ENCODE measurements around the gene CELSR2.
A peak's percentile ranks its signal among the peaks of the same experiment; 100 is the strongest.

CELSR2 gene, protein sequence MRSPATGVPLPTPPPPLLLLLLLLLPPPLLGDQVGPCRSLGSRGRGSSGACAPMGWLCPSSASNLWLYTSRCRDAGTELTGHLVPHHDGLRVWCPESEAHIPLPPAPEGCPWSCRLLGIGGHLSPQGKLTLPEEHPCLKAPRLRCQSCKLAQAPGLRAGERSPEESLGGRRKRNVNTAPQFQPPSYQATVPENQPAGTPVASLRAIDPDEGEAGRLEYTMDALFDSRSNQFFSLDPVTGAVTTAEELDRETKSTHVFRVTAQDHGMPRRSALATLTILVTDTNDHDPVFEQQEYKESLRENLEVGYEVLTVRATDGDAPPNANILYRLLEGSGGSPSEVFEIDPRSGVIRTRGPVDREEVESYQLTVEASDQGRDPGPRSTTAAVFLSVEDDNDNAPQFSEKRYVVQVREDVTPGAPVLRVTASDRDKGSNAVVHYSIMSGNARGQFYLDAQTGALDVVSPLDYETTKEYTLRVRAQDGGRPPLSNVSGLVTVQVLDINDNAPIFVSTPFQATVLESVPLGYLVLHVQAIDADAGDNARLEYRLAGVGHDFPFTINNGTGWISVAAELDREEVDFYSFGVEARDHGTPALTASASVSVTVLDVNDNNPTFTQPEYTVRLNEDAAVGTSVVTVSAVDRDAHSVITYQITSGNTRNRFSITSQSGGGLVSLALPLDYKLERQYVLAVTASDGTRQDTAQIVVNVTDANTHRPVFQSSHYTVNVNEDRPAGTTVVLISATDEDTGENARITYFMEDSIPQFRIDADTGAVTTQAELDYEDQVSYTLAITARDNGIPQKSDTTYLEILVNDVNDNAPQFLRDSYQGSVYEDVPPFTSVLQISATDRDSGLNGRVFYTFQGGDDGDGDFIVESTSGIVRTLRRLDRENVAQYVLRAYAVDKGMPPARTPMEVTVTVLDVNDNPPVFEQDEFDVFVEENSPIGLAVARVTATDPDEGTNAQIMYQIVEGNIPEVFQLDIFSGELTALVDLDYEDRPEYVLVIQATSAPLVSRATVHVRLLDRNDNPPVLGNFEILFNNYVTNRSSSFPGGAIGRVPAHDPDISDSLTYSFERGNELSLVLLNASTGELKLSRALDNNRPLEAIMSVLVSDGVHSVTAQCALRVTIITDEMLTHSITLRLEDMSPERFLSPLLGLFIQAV (N-terminal part only)

DNA sequence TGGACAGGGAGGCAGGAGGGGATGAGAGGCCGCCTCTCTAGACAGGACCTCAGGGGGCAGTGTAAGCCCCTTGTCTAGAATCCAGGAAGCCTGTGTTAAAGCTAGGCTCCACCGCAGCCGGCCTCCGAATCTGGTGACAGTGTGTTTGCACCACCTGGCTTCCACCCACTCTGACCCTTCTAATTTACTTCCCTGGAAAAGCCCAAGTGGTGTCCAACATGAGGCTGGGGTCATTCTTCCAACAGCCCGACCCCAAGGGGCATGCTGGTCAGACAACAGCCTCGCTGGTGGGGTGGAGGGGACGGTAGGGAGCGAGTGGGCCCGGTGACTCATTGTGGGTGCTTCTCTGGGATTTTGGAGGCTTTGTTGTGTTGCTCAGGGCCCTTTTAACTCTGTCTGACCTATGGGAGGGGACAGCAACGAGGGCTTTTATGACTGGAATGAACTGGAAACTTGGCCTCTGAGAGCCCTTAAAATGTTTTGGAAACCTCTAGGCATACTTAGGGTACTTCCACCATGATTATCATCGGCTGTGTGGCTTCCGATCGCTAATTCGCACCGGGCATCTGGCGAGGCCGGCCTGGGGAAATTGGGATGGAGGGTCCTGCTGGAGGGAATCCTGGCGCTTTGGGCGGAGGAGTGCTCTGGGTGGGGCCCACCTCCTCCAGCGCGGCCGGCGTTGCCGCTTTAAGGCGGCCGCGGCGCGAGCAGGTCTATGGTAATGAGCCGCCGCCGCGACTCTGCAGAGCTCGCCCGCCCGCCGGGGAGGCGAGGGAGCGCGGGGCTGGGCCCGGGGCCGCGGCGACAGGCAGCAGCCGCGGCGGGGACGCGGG is at the start of gene CELSR2:
Gene CELSR2 (plus strand): TSS at position 743 of the 833 bp plus-strand sequence. CDS start 541 bp downstream, outside the sequence.
- H3K36me3 Mint-ChIP-seq, result no peaks in the 10 kb centered on the region
- H3K4me1 Mint-ChIP-seq, result peaks cover 8 to 28% of the 10 kb centered on the region in 2 donors
- no peak within 1 kb of the TSS for H3K27ac Mint-ChIP-seq
- no peaks in the 10 kb centered on the region for H3K9me3 Mint-ChIP-seq
- peak; percentile 87 to 92 for ATAC-seq (replicated peaks)
- H3K27me3 Mint-ChIP-seq, result peaks cover 46 to 73% of the 10 kb centered on the region in 2 donors
- H3K4me3 Mint-ChIP-seq, result peak within 1 kb of the TSS; percentile 76
- DNase-seq, result peak; percentile 32

GRCh38 chr1:109199710-109200109 is 49.6 kb upstream of the CELSR2 start:
- Mint-ChIP-seq H3K27ac (no peak overlapping the region), H3K4me1 (peaks cover 11 to 21% of the 10 kb centered on the region in 2 donors), H3K9me3 (no peaks in the 10 kb centered on the region), H3K4me3 (peak overlapping the region in 1 of 2 donors; percentile 30), H3K27me3 (peaks cover 6 to 16% of the 10 kb centered on the region in 2 donors), H3K36me3 (no peaks in the 10 kb centered on the region)
- DNase-seq (no peak), ATAC-seq (replicated peaks) (peak; percentile 26 to 38)

DNA sequence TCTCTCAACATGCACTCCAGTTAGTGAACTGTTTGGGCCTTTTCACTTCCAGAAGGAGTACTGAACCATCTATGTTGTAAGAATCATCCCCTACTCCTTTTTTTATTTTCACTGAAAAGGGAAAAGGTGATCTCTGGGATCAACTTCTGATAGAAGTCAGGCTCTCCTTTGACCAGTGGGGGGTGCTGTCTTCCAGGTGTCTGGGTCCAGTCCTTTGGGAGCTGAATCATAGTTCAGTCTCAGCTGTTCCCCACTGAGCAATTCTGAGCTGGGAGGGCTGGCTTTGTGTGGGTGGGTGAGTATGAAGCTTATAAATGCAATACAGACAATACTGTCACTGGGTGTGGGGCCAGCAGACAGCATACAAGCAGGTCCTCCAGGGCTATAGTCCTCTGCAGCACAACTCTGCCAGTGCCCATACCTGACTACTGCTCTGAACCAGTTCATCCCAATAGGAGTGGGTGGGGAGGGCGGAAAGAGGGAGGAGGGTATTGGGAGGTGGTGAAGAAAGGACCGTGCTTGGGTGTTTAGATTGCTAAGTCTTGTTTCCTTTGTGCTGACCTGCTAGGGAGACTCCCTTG is 48.1 kb upstream of the CELSR2 start:
- no peaks in the 10 kb centered on the region for H3K9me3 Mint-ChIP-seq
- peak; percentile 39 for DNase-seq
- no peaks in the 10 kb centered on the region for H3K36me3 Mint-ChIP-seq
- H3K27ac Mint-ChIP-seq, result no peak overlapping the region
- peak; percentile 85 to 90 for ATAC-seq (replicated peaks)
- peaks cover 11 to 21% of the 10 kb centered on the region in 2 donors for H3K4me1 Mint-ChIP-seq
- H3K4me3 Mint-ChIP-seq, result no peak overlapping the region
- H3K27me3 Mint-ChIP-seq, result peaks cover 6 to 16% of the 10 kb centered on the region in 2 donors

DNA sequence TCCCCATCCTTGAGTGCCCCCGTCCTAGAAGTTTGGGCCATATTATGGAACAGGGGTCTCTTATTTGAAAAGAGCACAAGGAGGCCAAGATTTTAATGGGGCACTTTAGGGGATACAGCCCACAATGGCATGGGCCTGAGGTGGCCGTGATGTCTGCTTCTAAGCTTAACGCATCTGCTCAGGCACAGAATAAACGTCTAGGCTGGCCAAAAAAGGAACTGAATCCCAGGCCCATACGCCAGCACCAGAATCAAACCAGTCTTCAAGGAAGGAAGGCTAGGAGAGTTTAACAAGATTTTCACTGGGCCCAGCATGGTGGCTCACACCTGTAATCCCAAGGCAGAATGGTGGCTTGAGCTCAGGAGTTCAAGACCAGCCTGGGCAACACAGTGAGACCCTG is 44.9 kb upstream of the CELSR2 start:
- H3K4me1 Mint-ChIP-seq, result peaks cover 16% of the 10 kb centered on the region in 2 donors
- ATAC-seq (replicated peaks), result peak; percentile 44 to 51
- H3K36me3 Mint-ChIP-seq, result no peaks in the 10 kb centered on the region
- peaks cover 6 to 11% of the 10 kb centered on the region in 2 donors for H3K27me3 Mint-ChIP-seq
- DNase-seq, result no peak
- H3K4me3 Mint-ChIP-seq, result no peak overlapping the region
- H3K9me3 Mint-ChIP-seq, result no peaks in the 10 kb centered on the region
- no peak overlapping the region for H3K27ac Mint-ChIP-seq

DNA sequence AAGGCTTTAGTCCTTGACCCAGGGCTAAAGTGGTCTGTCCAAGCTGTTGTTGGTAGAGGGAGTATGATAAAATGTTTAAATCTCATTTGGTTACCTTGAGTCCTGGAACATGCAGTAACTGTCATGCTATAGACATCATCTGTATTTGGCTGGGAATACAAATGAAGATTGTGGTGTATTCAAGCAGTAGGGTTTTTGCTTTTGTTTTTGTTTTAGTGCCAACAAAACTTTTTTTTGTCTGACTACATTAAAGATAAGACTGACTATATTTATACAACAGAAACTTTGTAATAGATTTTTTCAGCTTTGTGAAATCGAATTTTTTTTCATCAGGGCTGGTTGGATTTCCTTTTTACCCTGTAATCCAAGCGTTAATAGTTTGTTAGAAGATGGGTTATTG is 43.0 kb upstream of the CELSR2 start:
- DNase-seq (no peak), ATAC-seq (replicated peaks) (no peak)
- Mint-ChIP-seq H3K9me3 (no peaks in the 10 kb centered on the region), H3K36me3 (no peaks in the 10 kb centered on the region), H3K27me3 (no peaks in the 10 kb centered on the region), H3K4me1 (peaks cover 6 to 9% of the 10 kb centered on the region in 2 donors), H3K4me3 (no peak overlapping the region), H3K27ac (no peak overlapping the region)

DNA sequence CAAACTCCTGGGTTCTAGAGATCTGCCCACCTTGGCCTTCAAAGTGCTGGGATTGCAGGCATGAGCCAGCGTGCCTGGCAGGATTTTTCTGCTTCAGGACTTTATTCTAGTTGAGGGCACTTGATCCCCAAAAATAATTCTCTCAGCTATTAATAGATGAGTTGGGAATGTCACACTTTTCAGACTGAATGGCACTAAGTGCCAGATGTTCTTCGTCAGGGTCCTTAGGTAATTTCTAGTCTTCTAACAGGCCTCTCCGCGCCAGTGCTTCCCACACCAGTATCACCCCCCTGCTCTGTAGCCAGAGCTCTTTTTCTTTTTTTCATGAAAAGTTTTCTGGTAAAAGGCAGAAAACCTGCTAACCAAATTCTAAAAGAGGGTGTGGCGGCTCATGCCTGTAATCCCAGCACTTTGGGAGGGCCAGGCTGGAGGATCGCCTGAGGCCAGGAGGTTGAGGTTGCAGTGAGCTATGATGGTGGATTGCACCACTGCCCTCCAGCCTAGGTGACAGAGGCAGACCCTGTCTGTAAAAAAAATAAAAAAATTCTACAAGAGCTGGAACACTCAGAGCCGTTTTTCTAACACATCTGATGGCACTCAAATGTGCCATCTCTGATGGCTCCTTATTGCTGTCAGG is 41.8 kb upstream of the CELSR2 start:
- ATAC-seq (replicated peaks), result no peak
- Mint-ChIP-seq H3K36me3 (no peaks in the 10 kb centered on the region), H3K9me3 (no peaks in the 10 kb centered on the region), H3K27me3 (no peaks in the 10 kb centered on the region), H3K4me3 (no peak overlapping the region), H3K4me1 (peaks cover 6 to 9% of the 10 kb centered on the region in 2 donors), H3K27ac (no peak overlapping the region)
- no peak for DNase-seq

DNA sequence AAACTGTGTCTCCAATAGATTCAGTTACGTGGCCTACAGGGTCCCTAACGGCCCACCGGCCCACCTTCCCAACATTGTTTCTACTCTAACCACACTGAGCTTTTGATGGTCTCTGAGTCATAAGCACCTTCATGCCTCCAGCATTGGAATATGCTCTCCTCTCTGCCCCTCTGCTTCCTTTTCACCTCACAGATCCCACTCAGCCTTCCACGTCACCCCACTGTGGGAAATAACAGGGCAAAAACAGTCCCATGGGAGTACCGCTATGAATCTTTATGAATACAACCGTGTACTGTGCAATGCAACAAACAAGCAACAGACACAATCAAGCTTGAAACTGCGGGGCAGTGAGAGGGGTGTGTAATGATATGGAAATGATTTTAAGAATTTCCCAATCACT is 40.9 kb upstream of the CELSR2 start:
- ATAC-seq (replicated peaks) (no peak), DNase-seq (no peak)
- H3K27ac Mint-ChIP-seq, result no peak overlapping the region
- H3K4me3 Mint-ChIP-seq, result no peak overlapping the region
- H3K36me3 Mint-ChIP-seq, result no peaks in the 10 kb centered on the region
- H3K27me3 Mint-ChIP-seq, result no peaks in the 10 kb centered on the region
- H3K9me3 Mint-ChIP-seq, result no peaks in the 10 kb centered on the region
- H3K4me1 Mint-ChIP-seq, result peaks cover 6 to 9% of the 10 kb centered on the region in 2 donors

DNA sequence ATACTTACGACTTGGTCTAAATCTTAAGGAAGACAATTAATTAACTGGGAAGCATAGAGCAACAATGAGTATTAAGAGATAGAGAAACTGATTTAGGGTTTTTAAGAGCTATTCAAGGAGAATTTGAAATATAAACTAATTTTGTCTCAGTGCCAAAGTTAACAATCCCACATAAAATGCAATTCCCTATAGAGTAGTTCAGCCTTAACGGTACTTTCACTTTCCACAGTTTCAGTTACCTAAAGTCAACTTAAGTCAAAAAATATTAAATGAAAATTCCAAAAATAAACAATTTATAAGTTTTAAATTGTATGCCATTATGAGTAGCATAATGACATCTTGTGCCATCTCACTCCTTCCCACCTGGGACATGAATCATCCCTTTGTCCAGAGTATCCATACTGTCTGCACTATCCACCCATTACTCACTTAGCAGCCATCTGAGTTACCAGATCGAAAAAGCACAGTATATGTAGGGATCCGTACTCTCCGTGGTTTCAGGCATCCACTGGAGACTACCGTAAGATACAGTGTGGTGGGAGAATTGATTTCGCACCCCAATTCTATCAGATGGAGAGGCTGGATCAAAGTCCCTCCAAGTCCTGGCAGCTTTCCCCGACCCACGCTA is 40.4 kb upstream of the CELSR2 start:
- Mint-ChIP-seq H3K27me3 (no peaks in the 10 kb centered on the region), H3K27ac (no peak overlapping the region), H3K9me3 (no peaks in the 10 kb centered on the region), H3K4me3 (no peak overlapping the region), H3K36me3 (no peaks in the 10 kb centered on the region), H3K4me1 (peaks cover 6 to 9% of the 10 kb centered on the region in 2 donors)
- no peak for DNase-seq
- no peak for ATAC-seq (replicated peaks)

DNA sequence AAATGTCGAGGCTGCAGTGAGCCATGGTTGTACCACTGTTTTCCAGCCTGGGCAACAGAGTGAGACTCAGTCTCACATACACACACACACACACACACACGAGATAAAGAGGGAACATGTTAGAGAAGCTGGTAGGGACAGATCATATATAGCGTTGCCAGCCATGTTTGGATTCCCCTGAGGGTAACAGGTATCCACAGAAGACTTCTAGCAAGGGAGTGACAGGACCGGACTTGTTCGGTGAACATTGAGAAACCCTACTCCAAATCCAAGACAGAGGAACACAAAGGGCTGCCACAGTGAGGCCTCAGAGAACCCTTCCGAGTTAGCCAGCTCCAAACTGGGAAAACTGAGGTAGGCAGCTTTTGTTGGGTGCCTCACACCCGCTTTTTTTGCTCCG is 39.3 kb upstream of the CELSR2 start:
- Mint-ChIP-seq H3K36me3 (peaks cover 0 to 9% of the 10 kb centered on the region in 2 donors), H3K27ac (no peak overlapping the region)

DNA sequence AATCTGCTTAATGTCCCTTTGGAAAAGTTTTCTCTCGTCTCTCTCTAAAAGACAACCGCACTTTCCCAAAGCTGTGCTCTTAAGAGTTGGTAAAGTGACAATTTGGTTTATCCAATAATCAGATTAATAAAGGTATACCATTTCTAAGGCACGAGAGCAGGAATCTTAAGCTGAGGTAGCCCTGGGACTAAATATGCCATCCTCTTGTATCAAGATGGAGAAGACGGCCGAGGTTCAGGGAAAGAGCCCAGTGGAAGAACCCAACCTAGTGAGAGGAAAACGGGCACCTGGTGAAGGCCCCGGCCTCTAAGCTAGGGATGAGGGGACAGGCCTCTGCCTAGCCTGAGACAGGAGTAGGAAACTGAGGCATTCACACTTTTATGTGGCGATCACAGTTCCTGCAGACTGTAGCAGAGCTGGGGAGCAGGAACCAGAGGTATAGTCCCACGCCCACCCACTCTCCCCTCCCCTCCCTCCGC is 36.0 kb upstream of the CELSR2 start:
- peaks cover 12 to 22% of the 10 kb centered on the region in 2 donors for H3K36me3 Mint-ChIP-seq

More for the DNA sequence above, 39.3 kb upstream of the CELSR2 start:
- DNase-seq (no peak), ATAC-seq (replicated peaks) (no peak)
- H3K9me3 Mint-ChIP-seq, result no peaks in the 10 kb centered on the region
- H3K4me1 Mint-ChIP-seq, result peaks cover 11 to 16% of the 10 kb centered on the region in 2 donors
- H3K4me3 Mint-ChIP-seq, result no peak overlapping the region
- no peaks in the 10 kb centered on the region for H3K27me3 Mint-ChIP-seq

GRCh38 chr1:109213824-109214693 is 35.3 kb upstream of the CELSR2 start, which contains the start of gene SARS1:
TSS of gene SARS1 (plus strand) at chr1:109213918. CDS start at chr1:109213993, 75 bp downstream.
- H3K4me1 Mint-ChIP-seq, result peaks cover 25 to 36% of the 10 kb centered on the region in 2 donors
- peak; percentile 57 for DNase-seq
- no peaks in the 10 kb centered on the region for H3K27me3 Mint-ChIP-seq
- peak within 1 kb of the TSS; percentile 93 to 99 for H3K4me3 Mint-ChIP-seq
- H3K36me3 Mint-ChIP-seq, result peaks cover 18 to 27% of the 10 kb centered on the region in 2 donors
- H3K27ac Mint-ChIP-seq, result peak within 1 kb of the TSS; percentile 96
- H3K9me3 Mint-ChIP-seq, result no peaks in the 10 kb centered on the region
- ATAC-seq (replicated peaks), result peak; percentile 90 to 93

More for the DNA sequence above, 36.0 kb upstream of the CELSR2 start:
- no peak for ATAC-seq (replicated peaks)
- Mint-ChIP-seq H3K4me1 (peaks cover 27 to 32% of the 10 kb centered on the region in 2 donors), H3K9me3 (no peaks in the 10 kb centered on the region), H3K27ac (peak overlapping the region; percentile 96), H3K4me3 (peak overlapping the region; percentile 93 to 99), H3K27me3 (no peaks in the 10 kb centered on the region)
- DNase-seq, result peak; percentile 81

All from stimulated activated naive B cell treated with anti-CD40 and anti-IgM and Interleukin-4, amounts not matched to agents 10 μg/mL and 1 μg/mL and 100 μg/mL, for 72 hours (primary cell).